Measurements from ENCODE around the gene KLHL3.
A peak's percentile ranks its signal among the peaks of the same experiment; 100 is the strongest.

The KLHL3 gene

GRCh38 chr5:137754961-137755762 is 19.3 kb upstream of the KLHL3 start (continued):
- TF ChIP-seq ZFP3 (tag by site-specific recombination; IDR thresholded peaks at IDR 0.05; ENCODE audit: low read depth) (no peak), OSR2 (tag by site-specific recombination; IDR thresholded peaks at IDR 0.05) (no peak), ZSCAN4 (tag by site-specific recombination; IDR thresholded peaks at IDR 0.05) (no peak), WT1 (tag by site-specific recombination; IDR thresholded peaks at IDR 0.05) (peak; percentile 27; the same call in 1 of the 2 replicates), OVOL3 (tag by site-specific recombination; IDR thresholded peaks at IDR 0.05) (no peak), ZNF366 (tag by site-specific recombination; conservative IDR thresholded peaks at IDR 0.05) (no peak; the same call in 1 of the 2 replicates)

- POLR2A ChIA-PET = interaction anchor here (0.7 to 2.0 kb wide), 7 partner anchors 12 to 357 kb away, joined by 3 to 10 read pairs (median 5); partner anchors contain the start of genes KLHL3 and PKD2L2
- CTCF ChIA-PET = interaction anchor here (0.6 to 1.4 kb wide), 4 partner anchors 94 to 397 kb away, joined by 3 to 5 read pairs (median 3); no protein-coding TSS in a partner anchor
- Histone ChIP-seq H3K27ac (ENCODE audit: extremely low read depth, low read depth, low read length) (peak within 1 kb of the TSS; percentile 99), H3K9me3 (ENCODE audit: control insufficient read depth, insufficient read depth, low read depth, low read length) (no peaks in the 10 kb centered on the region), H3K4me1 (ENCODE audit: control insufficient read depth, insufficient read depth, low read length) (no peaks in the 10 kb centered on the region), H3K36me3 (ENCODE audit: control insufficient read depth in 2 of 2, insufficient read depth in 1 of 2, low read length in 2 of 2) (peaks cover 0 to 26% of the 10 kb centered on the region in 2 experiments; a peak in 1 of 3 replicates), H3K4me3 (ENCODE audit: low read depth, low read length) (peak within 1 kb of the TSS; percentile 72)
- TF ChIP-seq ZNF311 (tag by site-specific recombination; IDR thresholded peaks at IDR 0.05; ENCODE audit: borderline replicate concordance) (no peak), ZIC2 (tag by site-specific recombination; IDR thresholded peaks at IDR 0.05) (peak; percentile 91), ZNF239 (tag by site-specific recombination; IDR thresholded peaks at IDR 0.05) (no peak), ZNF324 (tag by site-specific recombination; IDR thresholded peaks at IDR 0.05) (no peak; the same call in none of the 2 replicates), ZNF580 (tag by site-specific recombination; IDR thresholded peaks at IDR 0.05) (peak; percentile 86), ZFHX2 (tag by site-specific recombination; conservative IDR thresholded peaks at IDR 0.05) (peak; percentile 91), ZNF341 (tag by site-specific recombination; IDR thresholded peaks at IDR 0.05; ENCODE audit: low read depth) (peak; percentile 100), ZNF561 (tag by site-specific recombination; IDR thresholded peaks at IDR 0.05; ENCODE audit: borderline replicate concordance) (0 out of 2 replicates have a peak, but pooled peaks have one; percentile 84), BCL11A (tag by site-specific recombination; IDR thresholded peaks at IDR 0.05; ENCODE audit: low read depth) (no peak), ZNF549 (tag by site-specific recombination; IDR thresholded peaks at IDR 0.05) (no peak), ZNF843 (tag by site-specific recombination; IDR thresholded peaks at IDR 0.05) (peak; percentile 72; the same call in 1 of the 2 replicates), ZNF169 (tag by site-specific recombination; IDR thresholded peaks at IDR 0.05) (no peak), ZNF501 (tag by site-specific recombination; IDR thresholded peaks at IDR 0.05) (peak; percentile 98), SCRT2 (tag by site-specific recombination; IDR thresholded peaks at IDR 0.05) (peak; percentile 85), ZNF26 (tag by site-specific recombination; IDR thresholded peaks at IDR 0.05) (no peak), ZNF558 (tag by site-specific recombination; IDR thresholded peaks at IDR 0.05) (peak; percentile 31; the same call in 1 of the 2 replicates), ZNF623 (tag by site-specific recombination; IDR thresholded peaks at IDR 0.05) (peak; percentile 7; the same call in 1 of the 2 replicates), ZNF292 (tag by site-specific recombination; IDR thresholded peaks at IDR 0.05; ENCODE audit: borderline replicate concordance, low read depth) (no peak), ZNF560 (tag by site-specific recombination; IDR thresholded peaks at IDR 0.05; ENCODE audit: borderline replicate concordance) (no peak), TRIM28 (IDR thresholded peaks at IDR 0.05; ENCODE audit: borderline replicate concordance, low read length) (no peak), ZBTB49 (tag by site-specific recombination; IDR thresholded peaks at IDR 0.05; ENCODE audit: low read depth) (no peak), ZNF354C (tag by site-specific recombination; IDR thresholded peaks at IDR 0.05; ENCODE audit: borderline replicate concordance, low read depth) (no peak), ZNF785 (tag by site-specific recombination; IDR thresholded peaks at IDR 0.05) (no peak), ZNF510 (tag by site-specific recombination; IDR thresholded peaks at IDR 0.05; ENCODE audit: insufficient replicate concordance) (no peak), ZNF792 (tag by site-specific recombination; IDR thresholded peaks at IDR 0.05) (no peak)
Observed at GRCh38 chr5:137754188-137754960, 18.5 kb upstream of the KLHL3 start, which contains the start of gene HNRNPA0. HNRNPA0 (minus strand) TSS chr5:137754363; CDS start chr5:137754066, 297 bp downstream.
